ENCODE measurements around the gene FA2H. TPM values are rescaled to one million over a fixed set of nuclear protein-coding genes. Genes with fewer than 3 reads are reported as not detected.

Gene FA2H
- total RNA-seq, 1 experiment from 2014 or later: not detected

DNA sequence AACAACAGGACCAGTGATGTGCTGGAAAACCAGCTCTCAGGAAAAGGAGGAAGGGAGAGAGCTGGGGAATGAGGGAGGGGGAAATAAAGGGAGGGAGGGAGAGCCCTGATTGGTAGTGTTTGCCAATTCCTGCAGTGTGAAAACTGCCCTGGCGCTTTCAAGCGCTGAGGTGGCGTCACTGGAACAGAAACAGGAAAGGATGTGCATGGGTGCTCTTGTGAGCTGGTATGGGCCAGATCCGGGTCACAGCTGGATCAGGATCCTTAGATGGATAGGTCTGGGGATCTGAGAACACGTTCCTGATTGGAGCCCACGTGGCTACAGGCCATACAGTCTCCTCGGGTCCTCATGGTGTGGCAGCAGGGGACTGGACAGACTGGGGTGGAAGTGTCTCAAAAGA lies 57.3 kb downstream of the FA2H start:
- DNase-seq (ENCODE audit: low read depth, low spot score): no peak
- in situ Hi-C loops (cut with HindIII; ENCODE audit: low pct_unique_long_range_greater_than_20kb, low sequenced_read_pairs): no loop called here

GRCh38 chr16:74716355-74716754 lies 58.3 kb downstream of the FA2H start:
- in situ Hi-C loops (cut with HindIII; ENCODE audit: low pct_unique_long_range_greater_than_20kb, low sequenced_read_pairs): no loop called here
- DNase-seq (ENCODE audit: low read depth, low spot score): no peak

- DNase-seq (ENCODE audit: low read depth, low spot score): no peak
These were observed 60.7 kb downstream of the FA2H start for GRCh38 chr16:74713876-74714275.

GRCh38 chr16:74713325-74713724 lies 61.3 kb downstream of the FA2H start:
- no peak for DNase-seq (ENCODE audit: low read depth, low spot score)
- in situ Hi-C loops (cut with HindIII; ENCODE audit: low pct_unique_long_range_greater_than_20kb, low sequenced_read_pairs): no loop called here

More at GRCh38 chr16:74713876-74714275, 60.7 kb downstream of the FA2H start:
- in situ Hi-C loops (cut with HindIII; ENCODE audit: low pct_unique_long_range_greater_than_20kb, low sequenced_read_pairs): no loop called here

DNA sequence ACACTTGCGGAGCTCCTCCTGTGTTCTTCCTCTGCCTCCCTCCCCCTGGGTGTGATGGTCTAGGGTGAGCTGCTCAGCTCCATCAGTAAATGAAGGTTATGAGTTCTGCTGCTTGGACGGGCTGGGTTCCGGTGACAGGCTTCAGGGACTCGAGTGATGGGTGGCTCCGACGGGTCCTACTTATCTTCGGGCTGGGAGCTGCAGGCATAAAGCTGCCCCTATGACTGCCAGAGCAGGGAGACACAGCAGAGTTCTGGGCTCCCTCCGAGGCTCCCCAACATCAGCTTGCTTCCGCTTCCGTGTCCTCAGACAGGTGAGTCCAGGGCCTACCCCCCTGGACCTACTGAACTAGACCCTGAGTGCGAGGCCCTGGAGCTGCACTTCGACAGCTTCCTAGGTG lies 62.7 kb downstream of the FA2H start:
- DNase-seq (ENCODE audit: low read depth, low spot score): no peak
- in situ Hi-C loops (cut with HindIII; ENCODE audit: low pct_unique_long_range_greater_than_20kb, low sequenced_read_pairs): no loop called here

DNA sequence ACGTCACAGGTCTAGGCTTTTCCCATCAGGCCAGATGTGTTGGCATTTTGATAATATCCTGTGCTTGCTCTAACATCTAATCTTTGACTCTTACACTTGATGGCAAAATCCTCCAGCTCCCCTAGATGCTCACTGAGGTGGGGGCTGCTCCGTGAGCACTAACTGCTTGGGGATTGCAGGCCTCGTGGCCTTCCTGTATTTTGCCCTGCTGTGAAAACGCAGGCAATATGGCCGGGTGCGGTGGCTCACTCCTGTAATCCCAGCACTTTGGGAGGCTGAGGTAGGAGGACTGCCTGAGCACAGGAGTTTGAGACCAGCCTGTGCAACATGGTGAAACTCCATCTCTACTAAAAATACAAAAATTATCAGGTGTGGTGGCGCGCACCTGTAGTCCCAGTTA lies 64.2 kb downstream of the FA2H start:
- in situ Hi-C loops (cut with HindIII; ENCODE audit: low pct_unique_long_range_greater_than_20kb, low sequenced_read_pairs): no loop called here
- no peak for DNase-seq (ENCODE audit: low read depth, low spot score)

GRCh38 chr16:74709441-74709877 lies 65.2 kb downstream of the FA2H start:
- in situ Hi-C loops (cut with HindIII; ENCODE audit: low pct_unique_long_range_greater_than_20kb, low sequenced_read_pairs): no loop called here
- peak; percentile 77 for DNase-seq (ENCODE audit: low read depth, low spot score)

GRCh38 chr16:74700438-74701225 lies 74.0 kb downstream of the FA2H start, which contains the start of gene MLKL:
Gene MLKL (minus strand): TSS chr16:74700862. CDS start chr16:74695757, 5,105 bp downstream.
- DNase-seq (ENCODE audit: low read depth, low spot score): peak; percentile 40
- in situ Hi-C loops (cut with HindIII; ENCODE audit: low pct_unique_long_range_greater_than_20kb, low sequenced_read_pairs): no loop called here

DNA sequence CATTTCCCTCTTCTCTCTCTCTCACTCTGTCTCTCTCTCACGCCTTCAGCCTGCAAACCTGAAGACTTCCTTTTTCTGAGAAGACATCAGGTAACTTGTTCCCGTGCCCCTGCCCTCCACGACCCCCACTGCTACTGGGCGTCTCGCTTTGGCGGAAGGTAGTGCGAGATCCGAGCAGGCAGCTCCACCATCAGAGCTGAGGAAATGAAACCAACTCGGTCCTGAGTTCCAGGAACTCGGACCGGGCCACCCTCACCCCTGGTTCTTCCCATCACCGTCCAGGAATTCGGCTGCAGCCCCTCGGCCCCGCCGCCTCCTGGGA lies 74.5 kb downstream of the FA2H start:
- DNase-seq (ENCODE audit: low read depth, low spot score): peak; percentile 22
- in situ Hi-C loops (cut with HindIII; ENCODE audit: low pct_unique_long_range_greater_than_20kb, low sequenced_read_pairs): no loop called here

DNA sequence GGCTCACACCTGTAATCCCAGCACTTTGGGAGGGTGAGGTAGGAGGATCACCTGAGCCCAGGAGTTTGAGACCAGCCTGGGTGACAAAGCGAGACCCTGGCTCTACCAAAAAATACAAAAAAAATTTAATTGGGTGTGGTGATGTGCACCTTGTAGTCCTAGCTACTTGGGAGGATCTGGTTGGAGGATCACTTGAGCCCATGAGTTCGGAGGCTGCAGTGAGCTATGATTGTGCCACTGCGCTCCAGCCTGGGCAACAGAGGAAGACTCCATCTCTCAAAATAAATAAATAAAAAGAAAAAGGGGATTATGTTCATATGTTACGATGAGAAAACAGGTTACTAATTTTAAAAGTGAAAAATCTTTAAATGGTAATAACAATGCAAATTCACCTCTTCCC lies 75.0 kb downstream of the FA2H start:
- in situ Hi-C loops (cut with HindIII; ENCODE audit: low pct_unique_long_range_greater_than_20kb, low sequenced_read_pairs): no loop called here
- no peak for DNase-seq (ENCODE audit: low read depth, low spot score)

- no peak for DNase-seq (ENCODE audit: low read depth, low spot score)
These were observed 76.4 kb downstream of the FA2H start for GRCh38 chr16:74698222-74698621.

GRCh38 chr16:74695450-74696422 lies 78.9 kb downstream of the FA2H start:
- peak; percentile 95 for DNase-seq (ENCODE audit: low read depth, low spot score)
- in situ Hi-C loops (cut with HindIII; ENCODE audit: low pct_unique_long_range_greater_than_20kb, low sequenced_read_pairs): no loop called here

More at GRCh38 chr16:74698222-74698621, 76.4 kb downstream of the FA2H start:
- in situ Hi-C loops (cut with HindIII; ENCODE audit: low pct_unique_long_range_greater_than_20kb, low sequenced_read_pairs): no loop called here

- in situ Hi-C loops (cut with HindIII; ENCODE audit: low pct_unique_long_range_greater_than_20kb, low sequenced_read_pairs): no loop called here
- DNase-seq (ENCODE audit: low read depth, low spot score): no peak
These were observed 83.3 kb downstream of the FA2H start for GRCh38 chr16:74691093-74691855.

GRCh38 chr16:74682556-74682955 lies 92.1 kb downstream of the FA2H start:
- DNase-seq (ENCODE audit: low read depth, low spot score): no peak
- in situ Hi-C loops (cut with HindIII; ENCODE audit: low pct_unique_long_range_greater_than_20kb, low sequenced_read_pairs): no loop called here

- in situ Hi-C loops (cut with HindIII; ENCODE audit: low pct_unique_long_range_greater_than_20kb, low sequenced_read_pairs): no loop called here
- DNase-seq (ENCODE audit: low read depth, low spot score): no peak
These were observed 93.9 kb downstream of the FA2H start for GRCh38 chr16:74680681-74681080.

DNA sequence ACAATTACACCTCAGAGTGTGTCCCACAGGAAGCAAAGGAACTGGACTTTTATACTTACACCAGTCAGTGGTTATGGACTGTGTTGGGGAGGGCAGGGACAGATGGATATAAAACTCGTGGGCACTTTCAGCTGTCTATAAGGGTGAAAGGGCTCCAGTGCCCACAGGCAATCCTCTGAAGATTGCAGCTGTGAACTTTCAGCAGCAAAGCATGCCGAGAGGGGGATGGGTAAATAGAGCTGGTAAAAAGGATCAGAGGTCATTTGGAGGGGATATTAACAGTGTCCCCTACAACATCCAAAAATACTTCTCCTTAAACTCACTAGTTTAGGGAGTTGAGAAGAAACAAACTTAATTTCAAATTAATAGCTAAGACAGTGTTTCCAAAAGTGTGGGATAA lies 94.6 kb downstream of the FA2H start:
- in situ Hi-C loops (cut with HindIII; ENCODE audit: low pct_unique_long_range_greater_than_20kb, low sequenced_read_pairs): no loop called here
- peak; percentile 27 for DNase-seq (ENCODE audit: low read depth, low spot score)

DNA sequence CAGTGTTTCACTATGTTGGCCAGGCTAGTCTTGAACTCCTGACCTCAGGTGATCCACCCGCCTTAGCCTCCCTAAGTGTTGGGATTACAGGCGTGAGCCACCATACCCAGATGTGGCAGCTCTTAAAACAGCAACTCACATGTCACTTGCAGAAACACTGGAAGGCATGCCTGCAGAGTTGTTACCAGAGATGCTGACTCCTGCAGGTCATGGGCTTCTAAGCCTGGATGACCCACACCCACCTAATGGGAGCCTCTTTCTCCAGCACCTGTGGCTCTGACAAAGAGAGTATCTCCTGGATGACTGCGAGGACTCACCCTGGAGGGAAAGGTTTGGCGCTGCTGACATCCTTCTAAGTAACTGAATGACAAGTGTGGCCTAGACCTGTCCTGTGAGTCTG lies 96.8 kb downstream of the FA2H start:
- in situ Hi-C loops (cut with HindIII; ENCODE audit: low pct_unique_long_range_greater_than_20kb, low sequenced_read_pairs): no loop called here
- DNase-seq (ENCODE audit: low read depth, low spot score): no peak

DNA sequence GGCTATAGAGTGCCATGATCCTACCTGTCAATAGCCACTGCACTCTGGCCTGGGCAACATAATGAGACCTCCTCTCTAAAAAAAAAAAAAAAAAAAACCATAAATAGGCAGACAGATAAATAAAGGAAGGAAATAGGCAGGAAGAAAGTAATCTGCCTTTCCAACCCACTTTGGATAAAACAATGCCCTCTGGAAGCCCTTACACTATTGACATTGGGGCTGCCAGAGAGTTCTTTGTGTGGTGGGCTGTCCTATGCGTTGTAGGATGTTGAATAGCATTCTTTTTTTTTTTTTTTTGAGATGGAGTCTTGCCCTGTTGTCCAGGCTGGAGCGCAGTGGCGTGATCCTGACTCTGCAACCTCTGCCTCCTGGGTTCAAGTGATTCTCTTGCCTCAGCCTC lies 100.7 kb downstream of the FA2H start:
- DNase-seq (ENCODE audit: low read depth, low spot score): no peak
- in situ Hi-C loops (cut with HindIII; ENCODE audit: low pct_unique_long_range_greater_than_20kb, low sequenced_read_pairs): no loop called here

Data from SK-MEL-5 (cell line).